GM21367 (cell line): ENCODE data around the gene PDZD8.
"Not testable (repeated sequence)": the region's sequence is repeated elsewhere in the genome, so short reads cannot be mapped to it uniquely, and the experiment has no call there.

Source experiments
- ATAC-seq: cut with Tn5 transposase; IDR thresholded peaks from one replicate; pipeline ENCODE4 v1.9.1; 2021; ENCODE audit not compliant: unreplicated experiment

Gene PDZD8

GRCh38 chr10:117294735-117295134 is 80.5 kb downstream of the PDZD8 start:
- ATAC-seq = no peak

- ATAC-seq = no peak
Observed at GRCh38 chr10:117294039-117294645, 81.1 kb downstream of the PDZD8 start.

GRCh38 chr10:117290872-117291271 is 84.4 kb downstream of the PDZD8 start:
- ATAC-seq = not testable (repeated sequence)

GRCh38 chr10:117284716-117285494 is 90.3 kb downstream of the PDZD8 start:
- ATAC-seq = no peak

- no peak for ATAC-seq
Observed at GRCh38 chr10:117277675-117278074, 97.6 kb downstream of the PDZD8 start.

GRCh38 chr10:117275121-117275520 is 100.1 kb downstream of the PDZD8 start:
- no peak for ATAC-seq

- ATAC-seq = no peak
Observed at GRCh38 chr10:117274509-117274908, 100.7 kb downstream of the PDZD8 start.

GRCh38 chr10:117273980-117274379 is 101.3 kb downstream of the PDZD8 start:
- no peak for ATAC-seq

- ATAC-seq = no peak
Observed at GRCh38 chr10:117272195-117273076, 102.8 kb downstream of the PDZD8 start.

GRCh38 chr10:117271427-117271826 is 103.8 kb downstream of the PDZD8 start:
- no peak for ATAC-seq

GRCh38 chr10:117268907-117269306 is 106.3 kb downstream of the PDZD8 start:
- ATAC-seq = no peak

- no peak for ATAC-seq
Observed at GRCh38 chr10:117268258-117268657, 107.0 kb downstream of the PDZD8 start.

- no peak for ATAC-seq
Observed at GRCh38 chr10:117266812-117267211, 108.4 kb downstream of the PDZD8 start.

- no peak for ATAC-seq
Observed at GRCh38 chr10:117266400-117266799, 108.8 kb downstream of the PDZD8 start.

- ATAC-seq = no peak
Observed at GRCh38 chr10:117264782-117265181, 110.5 kb downstream of the PDZD8 start.

GRCh38 chr10:117262903-117263293 is 112.3 kb downstream of the PDZD8 start:
- ATAC-seq = no peak

- ATAC-seq = no peak
Observed at GRCh38 chr10:117262291-117262902, 112.8 kb downstream of the PDZD8 start.

- no peak for ATAC-seq
Observed at GRCh38 chr10:117261501-117261900, 113.7 kb downstream of the PDZD8 start.

GRCh38 chr10:117260084-117260483 is 115.2 kb downstream of the PDZD8 start:
- no peak for ATAC-seq

- ATAC-seq = no peak
Observed at GRCh38 chr10:117259279-117259678, 116.0 kb downstream of the PDZD8 start.

- no peak for ATAC-seq
Observed at GRCh38 chr10:117257721-117258120, 117.5 kb downstream of the PDZD8 start.
